HEK293T (cell line): Measurements from ENCODE around the gene UGT8.

Experiments used
- SUZ12 ChIP-seq: fragments of 450-650 bp; IDR thresholded peaks from 2 replicates; pipeline ENCODE4 v1.6.1; 2016; ENCODE audit warnings: mild to moderate bottlenecking
- TF ChIP-seq, protein P1 (sequence below): fragments of 450-650 bp; IDR thresholded peaks from 2 replicates; pipeline ENCODE4 v1.6.1; 2016

DNA sequence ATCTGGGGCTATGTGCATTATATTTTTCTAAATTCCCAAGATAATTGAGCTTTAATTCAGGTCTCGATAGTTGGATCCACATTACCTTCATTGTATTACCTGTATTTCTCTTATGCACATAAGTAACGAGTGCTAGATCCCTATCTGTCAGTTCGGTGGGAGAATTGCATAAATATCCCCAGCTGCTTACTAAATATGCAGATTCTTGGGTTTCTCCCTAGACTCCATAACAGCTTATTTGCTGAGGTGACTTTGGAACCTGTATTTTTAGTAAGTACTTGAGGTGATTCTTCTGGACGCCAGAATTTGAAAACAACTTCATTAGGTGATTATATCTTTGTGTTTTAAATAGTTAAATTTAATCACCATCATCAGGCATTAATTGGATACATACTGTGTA is 15.0 kb downstream of the UGT8 start:
- no peak for TF ChIP-seq SUZ12
- TF ChIP-seq, protein P1, sequence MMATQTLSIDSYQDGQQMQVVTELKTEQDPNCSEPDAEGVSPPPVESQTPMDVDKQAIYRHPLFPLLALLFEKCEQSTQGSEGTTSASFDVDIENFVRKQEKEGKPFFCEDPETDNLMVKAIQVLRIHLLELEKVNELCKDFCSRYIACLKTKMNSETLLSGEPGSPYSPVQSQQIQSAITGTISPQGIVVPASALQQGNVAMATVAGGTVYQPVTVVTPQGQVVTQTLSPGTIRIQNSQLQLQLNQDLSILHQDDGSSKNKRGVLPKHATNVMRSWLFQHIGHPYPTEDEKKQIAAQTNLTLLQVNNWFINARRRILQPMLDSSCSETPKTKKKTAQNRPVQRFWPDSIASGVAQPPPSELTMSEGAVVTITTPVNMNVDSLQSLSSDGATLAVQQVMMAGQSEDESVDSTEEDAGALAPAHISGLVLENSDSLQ = no peak
